Renal cortical epithelial cell (primary cell): ENCODE data around the gene SLC7A8. TPM values are rescaled to one million over a fixed set of nuclear protein-coding genes. Genes with fewer than 3 reads are reported as not detected.
A peak's percentile ranks its signal among the peaks of the same experiment; 100 is the strongest.
"Not testable (repeated sequence)": the region's sequence is repeated elsewhere in the genome, so short reads cannot be mapped to it uniquely, and the experiment has no call there.

Source experiments
- DNase-seq: peaks from one replicate; pipeline ENCODE4 v3.0.0-alpha.2; 2011; ENCODE audit warnings: low read depth
- total RNA-seq: library from RNA; depleted of rRNA; stranded (reverse); fragments of >200 nt; gene quantifications from 2 replicates; pipeline ENCODE4 v1.2.3, GENCODE V29; 2014

SLC7A8 gene
- under 0.01 and 1.1 TPM in 2 replicates for total RNA-seq

- no peak for DNase-seq
Measured at GRCh38 chr14:23183479-23183878, at the start of gene SLC7A8. Gene SLC7A8, minus strand, starts transcription at chr14:23183660. Its CDS starts 746 bp downstream, at chr14:23182914.

GRCh38 chr14:23232241-23232808 lies 48.9 kb upstream of the SLC7A8 start:
- DNase-seq, result not testable (repeated sequence)

GRCh38 chr14:23228812-23229211 lies 45.4 kb upstream of the SLC7A8 start:
- DNase-seq, result no peak

DNA sequence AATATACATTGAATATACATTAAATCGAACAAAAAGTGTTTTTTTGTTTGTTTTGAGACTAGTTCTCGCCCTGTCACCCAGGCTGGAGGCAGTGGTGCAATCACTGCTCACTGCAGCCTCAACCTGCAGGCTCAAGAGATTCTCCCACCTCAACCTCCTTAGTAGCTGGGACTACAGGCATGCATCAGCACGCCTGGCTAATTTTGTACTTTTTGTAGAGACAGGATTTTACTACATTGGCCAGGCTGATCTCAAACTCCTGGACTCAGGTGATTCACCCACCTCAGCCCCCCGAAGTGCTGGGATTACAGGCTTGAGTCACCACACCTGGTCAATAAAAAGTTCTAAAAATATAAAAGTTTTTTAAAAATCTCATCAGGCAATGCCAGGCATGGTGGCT lies 44.1 kb upstream of the SLC7A8 start:
- no peak for DNase-seq

DNA sequence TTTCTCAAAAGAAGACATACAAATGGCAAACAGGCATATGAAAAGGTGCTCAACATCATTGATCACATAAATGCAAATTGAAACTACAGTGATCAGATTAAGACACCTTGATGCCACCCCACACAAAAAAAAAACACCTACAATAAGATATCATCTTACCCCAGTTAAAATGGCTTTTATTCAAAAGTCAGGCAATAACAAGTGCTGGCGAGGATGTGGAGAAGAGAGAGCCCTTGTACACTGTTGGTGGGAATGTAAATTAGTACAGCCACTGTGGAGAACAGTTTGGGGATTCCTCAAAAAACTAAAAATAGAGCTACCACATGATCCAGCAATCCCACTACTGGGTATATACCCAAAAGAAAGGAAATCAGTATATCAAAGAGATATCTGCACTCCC lies 41.5 kb upstream of the SLC7A8 start:
- DNase-seq, result not testable (repeated sequence)

GRCh38 chr14:23219075-23219474 lies 35.6 kb upstream of the SLC7A8 start:
- no peak for DNase-seq

- no peak for DNase-seq
Measured at GRCh38 chr14:23217032-23218020, 33.9 kb upstream of the SLC7A8 start.

GRCh38 chr14:23215421-23215820 lies 32.0 kb upstream of the SLC7A8 start:
- DNase-seq, result no peak

GRCh38 chr14:23209651-23210423 lies 26.4 kb upstream of the SLC7A8 start:
- DNase-seq, result peak; percentile 55

DNA sequence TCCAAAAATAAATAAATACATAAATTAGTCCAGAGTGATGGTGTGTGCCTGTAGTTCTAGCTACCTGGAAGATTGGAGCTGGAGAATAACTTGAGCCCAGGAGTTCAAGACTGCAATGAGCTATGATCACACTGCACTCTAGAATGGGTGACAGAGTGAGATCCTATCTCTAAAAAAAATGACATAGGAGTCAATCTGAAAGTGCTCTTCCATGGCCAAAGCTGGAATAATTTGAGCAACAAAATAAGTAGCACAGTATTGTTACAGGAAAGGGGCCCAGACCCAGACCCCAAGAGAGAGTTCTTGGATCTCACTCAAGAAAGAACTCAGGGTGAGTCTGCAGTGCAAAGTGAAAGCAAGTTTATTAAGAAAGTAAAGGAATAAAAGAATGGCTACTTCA lies 24.9 kb upstream of the SLC7A8 start:
- DNase-seq, result no peak

- no peak for DNase-seq
Measured at GRCh38 chr14:23207146-23207540, 23.7 kb upstream of the SLC7A8 start.

- no peak for DNase-seq
Measured at GRCh38 chr14:23206422-23207145, 23.1 kb upstream of the SLC7A8 start.

GRCh38 chr14:23202001-23202400 lies 18.5 kb upstream of the SLC7A8 start:
- DNase-seq, result no peak

- not testable (repeated sequence) for DNase-seq
Measured at GRCh38 chr14:23199141-23199540, 15.7 kb upstream of the SLC7A8 start.

DNA sequence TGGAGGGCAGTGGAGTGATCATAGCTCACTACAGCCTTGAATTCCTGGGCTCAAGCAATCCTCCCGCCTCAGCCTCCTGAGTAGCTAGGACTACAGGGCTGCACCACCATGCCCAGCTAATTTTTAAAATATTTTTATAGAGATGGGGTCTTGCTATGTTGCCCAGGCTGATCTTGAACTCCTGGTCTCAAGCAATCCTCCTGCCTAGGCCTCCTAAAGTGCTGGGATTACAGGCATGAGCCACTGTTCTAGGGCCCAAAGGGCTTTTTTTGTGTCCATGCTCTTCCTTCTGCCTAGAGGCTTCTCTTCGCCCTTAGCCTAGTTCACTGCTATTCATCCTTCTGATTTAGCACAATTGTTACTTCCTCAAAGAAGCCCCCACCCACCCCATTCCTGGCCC lies 13.0 kb upstream of the SLC7A8 start:
- not testable (repeated sequence) for DNase-seq

GRCh38 chr14:23195552-23196101 lies 12.2 kb upstream of the SLC7A8 start:
- DNase-seq, result no peak

GRCh38 chr14:23193432-23193831 lies 10.0 kb upstream of the SLC7A8 start:
- DNase-seq, result no peak

GRCh38 chr14:23187925-23188324 lies 4.5 kb upstream of the SLC7A8 start:
- no peak for DNase-seq

GRCh38 chr14:23186913-23187654 lies 3.6 kb upstream of the SLC7A8 start:
- peak; percentile 66 for DNase-seq

DNA sequence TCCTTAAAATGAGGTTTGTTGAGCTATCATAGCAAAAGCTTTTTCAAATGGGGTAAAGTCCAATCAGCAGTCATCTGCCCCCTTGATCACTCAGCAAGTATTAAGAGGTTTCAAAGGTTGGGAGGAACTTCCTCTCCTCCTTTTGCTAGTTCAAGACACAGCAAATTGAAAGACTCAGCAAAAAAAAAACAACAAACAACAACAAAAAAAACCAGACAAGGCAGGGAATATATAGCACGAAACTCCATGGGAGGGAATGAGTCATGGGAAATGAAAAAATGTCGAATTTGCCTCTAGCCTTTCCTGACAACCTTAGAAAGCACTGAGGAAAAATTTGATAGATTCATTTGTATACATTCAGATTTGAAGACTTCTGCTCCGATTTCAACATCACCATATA lies 1.6 kb upstream of the SLC7A8 start:
- peak; percentile 42 for DNase-seq

GRCh38 chr14:23183158-23183470 lies 346 bp downstream of the SLC7A8 start:
- no peak for DNase-seq
